ENCODE measurements around the gene SLC6A18. TPM values are rescaled to one million over a fixed set of nuclear protein-coding genes. Genes with fewer than 3 reads are reported as not detected.

SLC6A18 gene
- total RNA-seq, 2 donors from 2014 or later, result not detected

DNA sequence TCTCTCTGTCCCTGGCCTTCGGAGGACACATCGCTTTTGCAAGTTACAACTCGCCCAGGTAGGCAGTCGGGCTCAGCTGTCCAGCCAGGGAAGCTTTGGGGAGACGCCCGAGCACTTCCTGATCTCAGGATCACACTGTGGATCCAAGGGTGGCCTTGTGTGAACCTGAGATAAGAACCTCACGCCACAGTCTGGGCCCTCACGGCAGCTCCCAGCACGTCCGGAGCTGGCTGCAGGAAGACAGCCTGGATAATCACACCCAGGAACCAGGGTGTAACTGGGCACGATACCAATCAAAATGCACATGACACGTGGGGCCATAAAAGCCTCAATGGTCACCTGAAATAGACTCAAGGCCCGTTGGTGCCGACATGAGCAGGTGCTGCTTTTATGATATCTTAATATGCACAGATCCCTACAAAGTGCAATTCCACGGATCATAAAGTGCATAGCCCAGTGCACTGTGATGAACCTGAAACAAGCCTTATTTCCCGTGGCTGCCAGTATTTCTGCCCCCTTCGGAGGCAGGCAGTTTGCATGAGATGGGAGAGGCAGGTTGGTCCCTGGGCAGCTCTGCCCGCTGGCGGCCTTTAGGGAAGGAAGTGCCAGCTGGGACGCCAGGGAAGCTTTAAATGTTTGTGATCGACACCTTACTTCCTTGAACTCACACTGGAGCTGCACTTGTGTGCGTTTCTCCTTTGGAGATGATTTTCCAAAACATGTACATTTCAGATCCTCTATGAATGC, 14.5 kb downstream of the SLC6A18 start:
- no peaks in the 10 kb centered on the region for H3K36me3 ChIP-seq
- no peak overlapping the region for H3K4me3 ChIP-seq
- no peak for DNase-seq (ENCODE audit: low spot score)
- no peaks in the 10 kb centered on the region for H3K4me1 ChIP-seq
- H3K9me3 ChIP-seq, result peaks cover 0 to 10% of the 10 kb centered on the region in 2 donors
- TF ChIP-seq, protein P1, sequence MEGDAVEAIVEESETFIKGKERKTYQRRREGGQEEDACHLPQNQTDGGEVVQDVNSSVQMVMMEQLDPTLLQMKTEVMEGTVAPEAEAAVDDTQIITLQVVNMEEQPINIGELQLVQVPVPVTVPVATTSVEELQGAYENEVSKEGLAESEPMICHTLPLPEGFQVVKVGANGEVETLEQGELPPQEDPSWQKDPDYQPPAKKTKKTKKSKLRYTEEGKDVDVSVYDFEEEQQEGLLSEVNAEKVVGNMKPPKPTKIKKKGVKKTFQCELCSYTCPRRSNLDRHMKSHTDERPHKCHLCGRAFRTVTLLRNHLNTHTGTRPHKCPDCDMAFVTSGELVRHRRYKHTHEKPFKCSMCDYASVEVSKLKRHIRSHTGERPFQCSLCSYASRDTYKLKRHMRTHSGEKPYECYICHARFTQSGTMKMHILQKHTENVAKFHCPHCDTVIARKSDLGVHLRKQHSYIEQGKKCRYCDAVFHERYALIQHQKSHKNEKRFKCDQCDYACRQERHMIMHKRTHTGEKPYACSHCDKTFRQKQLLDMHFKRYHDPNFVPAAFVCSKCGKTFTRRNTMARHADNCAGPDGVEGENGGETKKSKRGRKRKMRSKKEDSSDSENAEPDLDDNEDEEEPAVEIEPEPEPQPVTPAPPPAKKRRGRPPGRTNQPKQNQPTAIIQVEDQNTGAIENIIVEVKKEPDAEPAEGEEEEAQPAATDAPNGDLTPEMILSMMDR (IDR thresholded peaks at IDR 0.05), result no peak
- H3K27ac ChIP-seq, result no peak overlapping the region
- H3K27me3 ChIP-seq, result no peaks in the 10 kb centered on the region

- no peaks in the 10 kb centered on the region for H3K36me3 ChIP-seq
- no peaks in the 10 kb centered on the region for H3K27me3 ChIP-seq
- no peaks in the 10 kb centered on the region for H3K4me1 ChIP-seq
- H3K27ac ChIP-seq, result no peak overlapping the region
- peaks cover 0 to 3% of the 10 kb centered on the region in 2 donors for H3K9me3 ChIP-seq
- TF ChIP-seq, protein P1 (IDR thresholded peaks at IDR 0.05), result no peak
- no peak overlapping the region for H3K4me3 ChIP-seq
- DNase-seq (ENCODE audit: low spot score), result no peak
Measured at GRCh38 chr5:1240496-1241260, 15.5 kb downstream of the SLC6A18 start.

- Histone ChIP-seq H3K4me3 (no peak overlapping the region), H3K4me1 (no peaks in the 10 kb centered on the region), H3K27ac (no peak overlapping the region), H3K9me3 (no peaks in the 10 kb centered on the region), H3K36me3 (no peaks in the 10 kb centered on the region), H3K27me3 (peaks cover 0 to 3% of the 10 kb centered on the region in 2 donors)
- TF ChIP-seq, protein P1 (IDR thresholded peaks at IDR 0.05), result no peak
- DNase-seq (ENCODE audit: low spot score), result no peak
Measured at GRCh38 chr5:1241509-1242080, 16.4 kb downstream of the SLC6A18 start.

GRCh38 chr5:1242733-1243486, 17.7 kb downstream of the SLC6A18 start:
- H3K36me3 ChIP-seq, result no peaks in the 10 kb centered on the region
- peaks cover 0 to 3% of the 10 kb centered on the region in 2 donors for H3K27me3 ChIP-seq
- H3K9me3 ChIP-seq, result no peaks in the 10 kb centered on the region
- no peak for DNase-seq (ENCODE audit: low spot score)
- TF ChIP-seq, protein P1 (IDR thresholded peaks at IDR 0.05), result no peak
- no peaks in the 10 kb centered on the region for H3K4me1 ChIP-seq
- H3K4me3 ChIP-seq, result no peak overlapping the region
- no peak overlapping the region for H3K27ac ChIP-seq

DNA sequence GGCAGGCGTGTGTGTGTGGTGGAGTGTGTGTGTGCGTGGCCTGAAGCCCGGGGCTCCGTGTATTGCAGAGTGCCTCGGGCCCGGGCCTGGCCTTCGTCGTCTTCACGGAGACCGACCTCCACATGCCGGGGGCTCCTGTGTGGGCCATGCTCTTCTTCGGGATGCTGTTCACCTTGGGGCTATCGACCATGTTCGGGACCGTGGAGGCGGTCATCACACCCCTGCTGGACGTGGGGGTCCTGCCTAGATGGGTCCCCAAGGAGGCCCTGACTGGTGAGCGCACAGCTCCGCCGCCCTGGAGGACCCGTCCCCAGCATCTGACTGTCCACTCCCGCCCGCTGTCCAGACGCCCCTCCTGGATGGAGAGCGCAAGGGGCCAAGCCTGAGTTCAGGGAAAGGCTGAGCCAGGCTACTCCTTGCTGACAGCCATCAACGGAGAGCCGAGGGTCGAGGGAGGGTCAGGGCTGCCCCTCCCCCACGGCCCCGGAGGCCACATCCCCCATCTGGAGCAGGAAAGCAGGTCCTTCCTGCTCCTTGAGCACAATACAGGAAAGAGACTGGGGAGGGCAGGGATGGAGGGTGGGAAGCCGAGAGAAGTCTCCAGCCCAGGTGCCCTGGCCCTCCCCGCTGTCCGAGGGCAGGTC, 18.4 kb downstream of the SLC6A18 start:
- peaks cover 0 to 3% of the 10 kb centered on the region in 2 donors for H3K27me3 ChIP-seq
- TF ChIP-seq, protein P1 (IDR thresholded peaks at IDR 0.05), result no peak

More for the DNA sequence above, 18.4 kb downstream of the SLC6A18 start:
- Histone ChIP-seq H3K27ac (no peak overlapping the region), H3K9me3 (no peaks in the 10 kb centered on the region), H3K36me3 (no peaks in the 10 kb centered on the region), H3K4me1 (no peaks in the 10 kb centered on the region), H3K4me3 (no peak overlapping the region)
- DNase-seq (ENCODE audit: low spot score), result no peak
